ENCODE results near the gene NACAD.

GRCh38 chr7:45069444-45070253 lies 19.1 kb downstream of the NACAD start:
- TF ChIP-seq, protein P1, sequence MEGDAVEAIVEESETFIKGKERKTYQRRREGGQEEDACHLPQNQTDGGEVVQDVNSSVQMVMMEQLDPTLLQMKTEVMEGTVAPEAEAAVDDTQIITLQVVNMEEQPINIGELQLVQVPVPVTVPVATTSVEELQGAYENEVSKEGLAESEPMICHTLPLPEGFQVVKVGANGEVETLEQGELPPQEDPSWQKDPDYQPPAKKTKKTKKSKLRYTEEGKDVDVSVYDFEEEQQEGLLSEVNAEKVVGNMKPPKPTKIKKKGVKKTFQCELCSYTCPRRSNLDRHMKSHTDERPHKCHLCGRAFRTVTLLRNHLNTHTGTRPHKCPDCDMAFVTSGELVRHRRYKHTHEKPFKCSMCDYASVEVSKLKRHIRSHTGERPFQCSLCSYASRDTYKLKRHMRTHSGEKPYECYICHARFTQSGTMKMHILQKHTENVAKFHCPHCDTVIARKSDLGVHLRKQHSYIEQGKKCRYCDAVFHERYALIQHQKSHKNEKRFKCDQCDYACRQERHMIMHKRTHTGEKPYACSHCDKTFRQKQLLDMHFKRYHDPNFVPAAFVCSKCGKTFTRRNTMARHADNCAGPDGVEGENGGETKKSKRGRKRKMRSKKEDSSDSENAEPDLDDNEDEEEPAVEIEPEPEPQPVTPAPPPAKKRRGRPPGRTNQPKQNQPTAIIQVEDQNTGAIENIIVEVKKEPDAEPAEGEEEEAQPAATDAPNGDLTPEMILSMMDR (IDR thresholded peaks at IDR 0.05; ENCODE audit: low read length), result peak; percentile 7; the same call in 1 of the 2 replicates
- no peak for TF ChIP-seq EZH2 (IDR thresholded peaks at IDR 0.05; ENCODE audit: borderline replicate concordance, low read length)

Measured in OCI-LY1 (cell line).